Activated CD8-positive, alpha-beta T cell treated with anti-CD3 and anti-CD28 coated beads for 36 hours (primary cell): ENCODE measurements around the gene RRP15. TPM values are rescaled to one million over a fixed set of nuclear protein-coding genes. Genes with fewer than 3 reads are reported as not detected.
"Not testable (repeated sequence)": the region's sequence is repeated elsewhere in the genome, so short reads cannot be mapped to it uniquely, and the experiment has no call there.

Experiments used
- ATAC-seq: fragments of 200-7000 bp; cut with Tn5 transposase; one replicate; pipeline ENCODE4 v1.10.0; 2021; ENCODE audit warnings: mild to moderate bottlenecking, moderate library complexity
- CTCF ChIA-PET: fragments of 350-600 bp; sonication (Branson Sonifier 250); formaldehyde crosslinking; loops from one replicate; lab custom pipeline; 2021; ENCODE audit warnings: antibody characterized with exemption; lab: Charles Lee
- POLR2A ChIA-PET: fragments of 350-600 bp; sonication (Branson Sonifier 250); formaldehyde crosslinking; loops from one replicate; lab custom pipeline; 2021; ENCODE audit warnings: antibody characterized with exemption; lab: Charles Lee
- DNase-seq: peaks from one replicate; pipeline ENCODE4 v3.0.0-alpha.2; 2020
- H3K27ac Mint-ChIP-seq: one replicate; pipeline ENCODE4 v1.8.0; 2021; ENCODE audit warnings: mild to moderate bottlenecking, mixed read lengths
- H3K27me3 Mint-ChIP-seq: one replicate; pipeline ENCODE4 v1.8.0; 2021; ENCODE audit warnings: mixed read lengths
- H3K36me3 Mint-ChIP-seq: one replicate; pipeline ENCODE4 v1.8.0; 2021; ENCODE audit warnings: low read depth, mixed read lengths
- H3K4me1 Mint-ChIP-seq: one replicate; pipeline ENCODE4 v1.8.0; 2021; ENCODE audit warnings: low read depth, mixed read lengths
- H3K4me3 Mint-ChIP-seq: one replicate; pipeline ENCODE4 v1.8.0; 2021; ENCODE audit warnings: mild to moderate bottlenecking, moderate library complexity, mixed read lengths
- H3K9me3 Mint-ChIP-seq: one replicate; pipeline ENCODE4 v1.8.0; 2021; ENCODE audit warnings: mixed read lengths
- CTCF ChIP-seq: fragments of 200-600 bp; IDR thresholded peaks from one replicate; pipeline ENCODE4 v1.8.0; 2022; ENCODE audit warnings: antibody characterized with exemption, mild to moderate bottlenecking
- intact Hi-C: fragments of 100-400 bp; cut with micrococcal nuclease; formaldehyde crosslinking; loops from one replicate; pipeline ENCODE4 v1.10.0; 2022
- total RNA-seq, 2 experiments: library from RNA; stranded (reverse); gene quantifications; one replicate each; pipeline ENCODE4 v1.2.3, GENCODE V29; 2021

Gene RRP15
- total RNA-seq, 2 experiments from 2014 or later, result 20.9 to 24.3 TPM

GRCh38 chr1:218315638-218316037 is 30.5 kb downstream of the RRP15 start:
- H3K4me1 Mint-ChIP-seq, result peaks cover 7% of the 10 kb centered on the region

GRCh38 chr1:218317061-218317460 is 32.0 kb downstream of the RRP15 start:
- H3K9me3 Mint-ChIP-seq, result no peaks in the 10 kb centered on the region
- DNase-seq (no peak), ATAC-seq (no peak)
- H3K4me3 Mint-ChIP-seq, result no peak overlapping the region
- H3K27ac Mint-ChIP-seq, result no peak overlapping the region
- POLR2A ChIA-PET, result no interaction called here
- no peak for TF ChIP-seq CTCF
- H3K27me3 Mint-ChIP-seq, result no peaks in the 10 kb centered on the region
- H3K4me1 Mint-ChIP-seq, result peaks cover 7% of the 10 kb centered on the region
- intact Hi-C loops, result no loop called here
- CTCF ChIA-PET, result no interaction called here
- H3K36me3 Mint-ChIP-seq, result peaks cover 31% of the 10 kb centered on the region

More at GRCh38 chr1:218315638-218316037, 30.5 kb downstream of the RRP15 start:
- Mint-ChIP-seq H3K36me3 (peaks cover 36% of the 10 kb centered on the region), H3K9me3 (no peaks in the 10 kb centered on the region), H3K4me3 (no peak overlapping the region), H3K27me3 (no peaks in the 10 kb centered on the region), H3K27ac (no peak overlapping the region)
- ATAC-seq, result no peak
- ChIA-PET POLR2A (no interaction called here), CTCF (interaction anchor here (1.0 kb wide), 1 partner anchor 17 kb away, joined by 4 read pairs; no protein-coding TSS in a partner anchor)
- intact Hi-C loops, result no loop called here
- TF ChIP-seq CTCF, result no peak
- no peak for DNase-seq

- ATAC-seq, POLR2A ChIA-PET, CTCF ChIA-PET, H3K27ac Mint-ChIP-seq, H3K4me1 Mint-ChIP-seq, intact Hi-C loops, DNase-seq, H3K27me3 Mint-ChIP-seq, H3K9me3 Mint-ChIP-seq, H3K4me3 Mint-ChIP-seq: not testable (repeated sequence)
- peaks cover 19% of the 10 kb centered on the region for H3K36me3 Mint-ChIP-seq
Measured at GRCh38 chr1:218320182-218320581, 35.1 kb downstream of the RRP15 start.

- H3K4me3 Mint-ChIP-seq, result no peak overlapping the region
- DNase-seq (no peak), ATAC-seq (no peak)
- CTCF ChIA-PET, result interaction anchor here (1.7 kb wide), 1 partner anchor 24 kb away, joined by 5 read pairs; no protein-coding TSS in a partner anchor
- no peak overlapping the region for H3K27ac Mint-ChIP-seq
- peaks cover 3% of the 10 kb centered on the region for H3K4me1 Mint-ChIP-seq
- peaks cover 21% of the 10 kb centered on the region for H3K36me3 Mint-ChIP-seq
- H3K9me3 Mint-ChIP-seq, result no peaks in the 10 kb centered on the region
- no peak for TF ChIP-seq CTCF
- intact Hi-C loops, result no loop called here
- H3K27me3 Mint-ChIP-seq, result no peaks in the 10 kb centered on the region
- POLR2A ChIA-PET, result no interaction called here
Measured at GRCh38 chr1:218322762-218323161, 37.7 kb downstream of the RRP15 start.

GRCh38 chr1:218323568-218324225 is 38.6 kb downstream of the RRP15 start:
- H3K36me3 Mint-ChIP-seq, result peaks cover 17% of the 10 kb centered on the region
- no peak overlapping the region for H3K27ac Mint-ChIP-seq
- ATAC-seq (no peak), DNase-seq (no peak)
- CTCF ChIA-PET, result interaction anchor here (1.7 kb wide), 1 partner anchor 25 kb away, joined by 5 read pairs; no protein-coding TSS in a partner anchor
- peaks cover 3% of the 10 kb centered on the region for H3K4me1 Mint-ChIP-seq
- no peak overlapping the region for H3K4me3 Mint-ChIP-seq
- no peaks in the 10 kb centered on the region for H3K27me3 Mint-ChIP-seq
- POLR2A ChIA-PET, result no interaction called here
- H3K9me3 Mint-ChIP-seq, result no peaks in the 10 kb centered on the region
- intact Hi-C loops, result no loop called here
- TF ChIP-seq CTCF, result no peak
